HepG2 (cell line): ENCODE measurements around the gene ANKRD6. TPM values are rescaled to one million over a fixed set of nuclear protein-coding genes. Genes with fewer than 3 reads are reported as not detected.

Experiments used
- ATAC-seq: fragments of 200-7000 bp; cut with Tn5 transposase; 3 replicates; pipeline ENCODE4 v1.9.1; 2020; ENCODE audit warnings: mild to moderate bottlenecking, moderate library complexity
- BruUV-seq: library from RNA; stranded (reverse); fragments of 400-500 nt; replicated peaks from 2 replicates; lab custom pipeline; 2021; lab: Mats Ljungman, UMichigan
- CTCF ChIA-PET: fragments of 300-600 bp; formaldehyde crosslinking; extraction: SDS; loops from one replicate; lab custom pipeline; 2021; ENCODE audit warnings: low total read pairs, inconsistent platforms, low intra/inter-chr PET ratio; lab: Yijun Ruan, JAX
- POLR2A ChIA-PET: fragments of 350-600 bp; sonication (Branson Sonifier 250); formaldehyde crosslinking; loops from one replicate; lab custom pipeline; 2020; ENCODE audit warnings: antibody characterized with exemption, inconsistent platforms; lab: Yijun Ruan, JAX
- DNase-seq: peaks from one replicate; pipeline ENCODE4 v3.0.0-alpha.2; 2015; ENCODE audit warnings: low spot score
- FAIRE-seq: peaks from 3 replicates; lab custom pipeline; 2011; peaks lifted over from hg19 to GRCh38; lab: Jason Lieb, UNC
- H2AFZ ChIP-seq: one replicate; pipeline ENCODE4 v1.6.1; 2011; ENCODE audit warnings: low read length, inconsistent platforms
- H3K27ac ChIP-seq: fragments of 300-600 bp; 3 replicates; pipeline ENCODE4 v1.8.0; 2011; ENCODE audit warnings: mixed run types, mild to moderate bottlenecking, mixed read lengths, low read length, inconsistent platforms; ENCODE audit not compliant: insufficient read depth; ENCODE audit errors: extremely low read length
- H3K27me3 ChIP-seq, 2 experiments: fragments of 200-600 bp in 1 of 2; 2 replicates in 1 of 2; 3 replicates in 1 of 2; pipeline versions ENCODE4 v1.6.0 to v1.8.0; 2011; ENCODE audit warnings: low read length in 2 of 2, mild to moderate bottlenecking in 2 of 2, moderate library complexity in 2 of 2, inconsistent platforms in 1 of 2; ENCODE audit not compliant: insufficient read depth in 2 of 2, control insufficient read depth in 1 of 2
- H3K36me3 ChIP-seq, 2 experiments: fragments of 200-600 bp in 1 of 2; replicated peaks in 1 of 2; 2 replicates in 1 of 2; 3 replicates in 1 of 2; pipeline versions ENCODE4 v1.5.1 to v1.8.0; 2011; ENCODE audit warnings: low read length in 2 of 2, inconsistent platforms in 1 of 2; ENCODE audit not compliant: insufficient read depth in 2 of 2, control insufficient read depth in 1 of 2
- H3K4me1 ChIP-seq: 2 replicates; pipeline ENCODE4 v1.5.1; 2012; ENCODE audit warnings: low read length, inconsistent platforms; ENCODE audit not compliant: insufficient read depth
- H3K4me2 ChIP-seq: 2 replicates; pipeline ENCODE4 v1.6.0; 2011; ENCODE audit warnings: low read depth, low read length, inconsistent platforms
- H3K4me3 ChIP-seq, 3 experiments: fragments of 200-600 bp in 1 of 3; sonication (generic), shearing (Covaris generic) in 1 of 3; replicated peaks in 1 of 3; 2 replicates each; pipeline ENCODE4 v1.5.1; 2011 to 2016; ENCODE audit warnings: low read length in 3 of 3, inconsistent platforms in 2 of 3, low read depth in 2 of 3, mild to moderate bottlenecking in 2 of 3, control low read depth in 1 of 3, mixed read lengths in 1 of 3; ENCODE audit not compliant: insufficient read depth in 1 of 3
- H3K79me2 ChIP-seq: one replicate; pipeline ENCODE4 v1.6.1; 2011; ENCODE audit warnings: low read length, inconsistent platforms; ENCODE audit not compliant: insufficient read depth
- H3K9ac ChIP-seq: 2 replicates; pipeline ENCODE4 v1.6.0; 2011; ENCODE audit warnings: mild to moderate bottlenecking, low read depth, low read length, inconsistent platforms; ENCODE audit not compliant: insufficient read depth
- H3K9me3 ChIP-seq: 2 replicates; pipeline ENCODE4 v1.5.1; 2012; ENCODE audit warnings: mild to moderate bottlenecking, low read length
- H4K20me1 ChIP-seq: 2 replicates; pipeline ENCODE4 v1.6.0; 2011; ENCODE audit warnings: inconsistent platforms, mild to moderate bottlenecking, low read length, moderate library complexity; ENCODE audit not compliant: insufficient read depth
- DPF2 ChIP-seq: sonication (generic); formaldehyde crosslinking; IDR thresholded peaks from 2 replicates; pipeline ENCODE4 v1.4.0; 2020; ENCODE audit warnings: mild to moderate bottlenecking, low read depth, missing genetic modification reagents, borderline replicate concordance
- KLF13 ChIP-seq: sonication (generic); formaldehyde crosslinking; IDR thresholded peaks from 2 replicates; pipeline ENCODE4 v1.4.0; 2020; ENCODE audit warnings: mild to moderate bottlenecking, missing genetic modification reagents
- SOX5 ChIP-seq: IDR thresholded peaks from 2 replicates; pipeline ENCODE4 v1.6.1; 2016; ENCODE audit warnings: borderline replicate concordance
- ZSCAN31 ChIP-seq: sonication (generic); formaldehyde crosslinking; IDR thresholded peaks from 2 replicates; pipeline ENCODE4 v1.5.0; 2020; ENCODE audit warnings: low read depth, mild to moderate bottlenecking, missing genetic modification reagents
- WGBS: methylation state at CpG from one replicate; pipeline ENCODE4 v1.1.6; 2017; ENCODE audit warnings: low lambda C conversion rate; 5-methylcytosine and 5-hydroxymethylcytosine counted together
- in situ Hi-C: cut with HindIII; loops from 2 replicates; pipeline ENCODE4 v1.10.0; 2017; ENCODE audit warnings: low pct_unique_long_range_greater_than_20kb; ENCODE audit not compliant: extremely low pct_ligation_motif_present
- intact Hi-C: fragments of 100-400 bp; cut with micrococcal nuclease; formaldehyde crosslinking; loops from one replicate; pipeline ENCODE4 v1.10.0; 2022; ENCODE audit not compliant: unreplicated experiment
- polyA plus RNA-seq, 8 experiments: library from polyadenylated mRNA; depleted of rRNA in 3 of 8; stranded (reverse) in 7 of 8; unstranded in 1 of 8; fragments of >200 nt; fragmentation: Illumina TruSeq in 4 of 8; extraction: Trizol in 4 of 8; gene quantifications; 2 replicates each; pipeline versions ENCODE4 v1.2.1 to v1.2.3, GENCODE V29; 2011 to 2016; ENCODE audit warnings: low read depth in 4 of 8, missing spikeins in 1 of 8, mixed read lengths in 1 of 8; ENCODE audit not compliant: insufficient read depth in 1 of 8
- total RNA-seq, 5 experiments: library from RNA; depleted of rRNA; stranded (reverse); fragments of >200 nt; fragmentation: Illumina TruSeq; extraction: Trizol; gene quantifications; 2 replicates each; pipeline ENCODE4 v1.2.3, GENCODE V29; 2016; ENCODE audit warnings: low read depth in 1 of 5
- TF ChIP-seq, protein P1 (sequence below): sonication (generic); formaldehyde crosslinking; IDR thresholded peaks from 2 replicates; pipeline ENCODE4 v1.8.0; 2022; ENCODE audit warnings: missing genetic modification reagents, mild to moderate bottlenecking, borderline replicate concordance
- TF ChIP-seq, protein P2 (sequence below): sonication (generic); formaldehyde crosslinking; IDR thresholded peaks from 2 replicates; pipeline ENCODE4 v1.5.0; 2020; ENCODE audit warnings: mild to moderate bottlenecking, missing genetic modification reagents, borderline replicate concordance

Gene ANKRD6
- total and polyA plus RNA-seq, 2 of the 13 experiments (the other 11 are each of a cell fraction or from before 2014, with no cell fraction given): 0.18 to 0.36 TPM

DNA sequence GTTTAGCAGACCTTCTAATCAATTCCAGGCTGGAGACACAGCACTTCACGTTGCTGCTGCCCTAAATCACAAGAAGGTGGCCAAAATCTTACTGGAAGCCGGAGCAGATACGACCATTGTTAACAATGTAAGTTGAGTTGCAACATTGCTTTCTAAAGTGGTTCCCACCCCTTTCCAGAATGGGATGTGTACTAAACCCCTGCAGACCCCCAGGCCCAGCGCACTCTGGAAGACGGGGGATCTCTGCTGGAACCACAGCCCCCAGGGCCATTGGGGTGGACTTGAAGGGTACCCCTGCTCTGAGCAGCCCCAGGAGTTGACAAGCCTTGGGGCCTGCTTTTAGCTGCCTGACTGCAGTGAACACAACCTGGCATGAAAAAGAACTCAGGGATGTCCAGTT is 183.6 kb downstream of the ANKRD6 start:
- Histone ChIP-seq H3K4me3 (no peak overlapping the region), H3K9ac (no peak overlapping the region), H3K27me3 (peaks cover 0 to 6% of the 10 kb centered on the region in 2 experiments; a peak in 1 of 5 replicates), H3K4me1 (no peaks in the 10 kb centered on the region), H2AFZ (no peak overlapping the region), H4K20me1 (no peaks in the 10 kb centered on the region), H3K79me2 (no peaks in the 10 kb centered on the region), H3K36me3 (no peaks in the 10 kb centered on the region), H3K27ac (no peak overlapping the region), H3K4me2 (no peak overlapping the region), H3K9me3 (no peaks in the 10 kb centered on the region)
- WGBS: 0% methylated on average over 1 of the region's 5 CpGs
- no TSS peak for BruUV-seq
- ATAC-seq (no peak), DNase-seq (no peak), FAIRE-seq (no peak)
- ChIA-PET POLR2A (no interaction called here), CTCF (no interaction called here)
- intact Hi-C loops (no loop called here), in situ Hi-C loops (no loop called here)
- TF ChIP-seq SOX5 (CRISPR knock-in tag) (no peak), DPF2 (no peak), KLF13 (no peak), ZSCAN31 (CRISPR knock-in tag) (no peak)
- TF ChIP-seq, protein P1, sequence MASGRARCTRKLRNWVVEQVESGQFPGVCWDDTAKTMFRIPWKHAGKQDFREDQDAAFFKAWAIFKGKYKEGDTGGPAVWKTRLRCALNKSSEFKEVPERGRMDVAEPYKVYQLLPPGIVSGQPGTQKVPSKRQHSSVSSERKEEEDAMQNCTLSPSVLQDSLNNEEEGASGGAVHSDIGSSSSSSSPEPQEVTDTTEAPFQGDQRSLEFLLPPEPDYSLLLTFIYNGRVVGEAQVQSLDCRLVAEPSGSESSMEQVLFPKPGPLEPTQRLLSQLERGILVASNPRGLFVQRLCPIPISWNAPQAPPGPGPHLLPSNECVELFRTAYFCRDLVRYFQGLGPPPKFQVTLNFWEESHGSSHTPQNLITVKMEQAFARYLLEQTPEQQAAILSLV (CRISPR knock-in tag): no peak
- TF ChIP-seq, protein P2, sequence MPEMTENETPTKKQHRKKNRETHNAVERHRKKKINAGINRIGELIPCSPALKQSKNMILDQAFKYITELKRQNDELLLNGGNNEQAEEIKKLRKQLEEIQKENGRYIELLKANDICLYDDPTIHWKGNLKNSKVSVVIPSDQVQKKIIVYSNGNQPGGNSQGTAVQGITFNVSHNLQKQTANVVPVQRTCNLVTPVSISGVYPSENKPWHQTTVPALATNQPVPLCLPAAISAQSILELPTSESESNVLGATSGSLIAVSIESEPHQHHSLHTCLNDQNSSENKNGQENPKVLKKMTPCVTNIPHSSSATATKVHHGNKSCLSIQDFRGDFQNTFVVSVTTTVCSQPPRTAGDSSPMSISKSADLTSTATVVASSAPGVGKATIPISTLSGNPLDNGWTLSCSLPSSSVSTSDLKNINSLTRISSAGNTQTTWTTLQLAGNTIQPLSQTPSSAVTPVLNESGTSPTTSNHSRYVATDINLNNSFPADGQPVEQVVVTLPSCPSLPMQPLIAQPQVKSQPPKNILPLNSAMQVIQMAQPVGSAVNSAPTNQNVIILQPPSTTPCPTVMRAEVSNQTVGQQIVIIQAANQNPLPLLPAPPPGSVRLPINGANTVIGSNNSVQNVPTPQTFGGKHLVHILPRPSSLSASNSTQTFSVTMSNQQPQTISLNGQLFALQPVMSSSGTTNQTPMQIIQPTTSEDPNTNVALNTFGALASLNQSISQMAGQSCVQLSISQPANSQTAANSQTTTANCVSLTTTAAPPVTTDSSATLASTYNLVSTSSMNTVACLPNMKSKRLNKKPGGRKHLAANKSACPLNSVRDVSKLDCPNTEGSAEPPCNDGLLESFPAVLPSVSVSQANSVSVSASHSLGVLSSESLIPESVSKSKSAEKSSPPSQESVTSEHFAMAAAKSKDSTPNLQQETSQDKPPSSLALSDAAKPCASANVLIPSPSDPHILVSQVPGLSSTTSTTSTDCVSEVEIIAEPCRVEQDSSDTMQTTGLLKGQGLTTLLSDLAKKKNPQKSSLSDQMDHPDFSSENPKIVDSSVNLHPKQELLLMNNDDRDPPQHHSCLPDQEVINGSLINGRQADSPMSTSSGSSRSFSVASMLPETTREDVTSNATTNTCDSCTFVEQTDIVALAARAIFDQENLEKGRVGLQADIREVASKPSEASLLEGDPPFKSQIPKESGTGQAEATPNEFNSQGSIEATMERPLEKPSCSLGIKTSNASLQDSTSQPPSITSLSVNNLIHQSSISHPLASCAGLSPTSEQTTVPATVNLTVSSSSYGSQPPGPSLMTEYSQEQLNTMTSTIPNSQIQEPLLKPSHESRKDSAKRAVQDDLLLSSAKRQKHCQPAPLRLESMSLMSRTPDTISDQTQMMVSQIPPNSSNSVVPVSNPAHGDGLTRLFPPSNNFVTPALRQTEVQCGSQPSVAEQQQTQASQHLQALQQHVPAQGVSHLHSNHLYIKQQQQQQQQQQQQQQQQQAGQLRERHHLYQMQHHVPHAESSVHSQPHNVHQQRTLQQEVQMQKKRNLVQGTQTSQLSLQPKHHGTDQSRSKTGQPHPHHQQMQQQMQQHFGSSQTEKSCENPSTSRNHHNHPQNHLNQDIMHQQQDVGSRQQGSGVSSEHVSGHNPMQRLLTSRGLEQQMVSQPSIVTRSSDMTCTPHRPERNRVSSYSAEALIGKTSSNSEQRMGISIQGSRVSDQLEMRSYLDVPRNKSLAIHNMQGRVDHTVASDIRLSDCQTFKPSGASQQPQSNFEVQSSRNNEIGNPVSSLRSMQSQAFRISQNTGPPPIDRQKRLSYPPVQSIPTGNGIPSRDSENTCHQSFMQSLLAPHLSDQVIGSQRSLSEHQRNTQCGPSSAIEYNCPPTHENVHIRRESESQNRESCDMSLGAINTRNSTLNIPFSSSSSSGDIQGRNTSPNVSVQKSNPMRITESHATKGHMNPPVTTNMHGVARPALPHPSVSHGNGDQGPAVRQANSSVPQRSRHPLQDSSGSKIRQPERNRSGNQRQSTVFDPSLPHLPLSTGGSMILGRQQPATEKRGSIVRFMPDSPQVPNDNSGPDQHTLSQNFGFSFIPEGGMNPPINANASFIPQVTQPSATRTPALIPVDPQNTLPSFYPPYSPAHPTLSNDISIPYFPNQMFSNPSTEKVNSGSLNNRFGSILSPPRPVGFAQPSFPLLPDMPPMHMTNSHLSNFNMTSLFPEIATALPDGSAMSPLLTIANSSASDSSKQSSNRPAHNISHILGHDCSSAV: no peak
